ENCODE measurements around the gene PMS1.
A peak's percentile ranks its signal among the peaks of the same experiment; 100 is the strongest.
"Not testable (repeated sequence)": the region's sequence is repeated elsewhere in the genome, so short reads cannot be mapped to it uniquely, and the experiment has no call there.

The PMS1 gene

DNA sequence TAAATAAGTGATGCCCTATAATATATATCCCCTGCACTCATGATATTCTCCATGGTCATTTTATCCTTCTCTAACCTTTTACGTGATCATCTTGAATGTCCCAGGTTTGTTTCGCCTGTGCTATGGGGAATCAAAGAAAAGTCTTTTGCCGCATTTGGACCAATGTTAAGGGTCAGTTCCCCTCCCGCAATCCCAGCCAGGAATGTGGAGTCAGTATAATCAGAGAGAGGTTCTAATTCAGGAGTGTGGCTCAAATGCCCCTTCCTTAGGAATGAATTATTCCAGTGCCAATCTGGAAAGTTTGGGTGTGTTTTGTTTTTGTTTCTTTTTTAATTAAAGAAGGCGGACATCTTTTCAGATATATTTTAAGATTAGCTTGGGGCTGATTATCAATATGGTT is 41.8 kb downstream of the PMS1 start:
- Histone ChIP-seq H3K36me3 (ENCODE audit: insufficient read depth, low read length) (peaks cover 11% of the 10 kb centered on the region; the same call in 1 of the 2 replicates), H3K27ac (no peak overlapping the region), H3K9ac (ENCODE audit: insufficient read length) (no peak overlapping the region), H3K4me3 (no peak overlapping the region), H3K9me3 (ENCODE audit: low read depth, low read length) (no peaks in the 10 kb centered on the region)
- TF ChIP-seq FOXP2 (optimal IDR thresholded peaks at IDR 0.05; ENCODE audit: control extremely low read depth, extremely low read length, insufficient read depth): no peak
- TF ChIP-seq POLR2AphosphoS5 (IDR thresholded peaks at IDR 0.05; ENCODE audit: borderline replicate concordance, low read depth, low read length): no peak
- no peak for TF ChIP-seq EZH2 (IDR thresholded peaks at IDR 0.05)
- no peak for DNase-seq (ENCODE audit: low read depth, low spot score)

- Histone ChIP-seq H3K36me3 (ENCODE audit: insufficient read depth, low read length) (peaks cover 6% of the 10 kb centered on the region; the same call in 1 of the 2 replicates), H3K27ac (no peak overlapping the region)
- TF ChIP-seq POLR2AphosphoS5 (IDR thresholded peaks at IDR 0.05; ENCODE audit: borderline replicate concordance, low read depth, low read length) (no peak), FOXP2 (optimal IDR thresholded peaks at IDR 0.05; ENCODE audit: control extremely low read depth, extremely low read length, insufficient read depth) (no peak), EZH2 (IDR thresholded peaks at IDR 0.05) (no peak)
These were observed 45.0 kb downstream of the PMS1 start for GRCh38 chr2:189829102-189829833.

DNA sequence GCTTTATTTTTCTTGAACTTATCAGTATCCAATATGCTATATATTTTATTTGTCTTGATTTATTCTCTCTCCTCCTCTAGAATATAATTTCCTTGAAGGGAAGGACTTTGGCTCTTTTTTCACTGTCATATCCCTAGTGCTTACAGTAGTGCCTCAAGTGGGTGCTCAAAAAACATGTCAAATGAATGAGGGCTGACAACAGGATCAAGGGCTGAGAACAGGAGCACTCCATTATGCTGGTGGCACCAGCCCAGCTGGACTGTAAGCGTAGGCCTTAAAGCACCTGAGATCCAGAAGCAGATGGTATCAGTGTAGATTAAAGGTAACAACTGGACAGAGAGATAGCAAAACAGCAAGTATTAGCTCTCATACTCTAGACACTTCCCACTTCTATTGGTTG is 46.3 kb downstream of the PMS1 start:
- TF ChIP-seq EZH2 (IDR thresholded peaks at IDR 0.05): no peak
- no peak for TF ChIP-seq POLR2AphosphoS5 (IDR thresholded peaks at IDR 0.05; ENCODE audit: borderline replicate concordance, low read depth, low read length)
- TF ChIP-seq FOXP2 (optimal IDR thresholded peaks at IDR 0.05; ENCODE audit: control extremely low read depth, extremely low read length, insufficient read depth): no peak
- Histone ChIP-seq H3K4me3 (no peak overlapping the region), H3K36me3 (ENCODE audit: insufficient read depth, low read length) (peaks cover 6% of the 10 kb centered on the region; the same call in 1 of the 2 replicates), H3K9me3 (ENCODE audit: low read depth, low read length) (no peaks in the 10 kb centered on the region), H3K9ac (ENCODE audit: insufficient read length) (no peak overlapping the region), H3K27ac (no peak overlapping the region)
- no peak for DNase-seq (ENCODE audit: low read depth, low spot score)

More at GRCh38 chr2:189829102-189829833, 45.0 kb downstream of the PMS1 start:
- Histone ChIP-seq H3K4me3 (no peak overlapping the region), H3K9ac (ENCODE audit: insufficient read length) (no peak overlapping the region), H3K9me3 (ENCODE audit: low read depth, low read length) (no peaks in the 10 kb centered on the region)
- DNase-seq (ENCODE audit: low read depth, low spot score): no peak

- TF ChIP-seq EZH2 (IDR thresholded peaks at IDR 0.05) (no peak), FOXP2 (optimal IDR thresholded peaks at IDR 0.05; ENCODE audit: control extremely low read depth, extremely low read length, insufficient read depth) (no peak), POLR2AphosphoS5 (IDR thresholded peaks at IDR 0.05; ENCODE audit: borderline replicate concordance, low read depth, low read length) (no peak)
- Histone ChIP-seq H3K9me3 (ENCODE audit: low read depth, low read length) (no peaks in the 10 kb centered on the region), H3K36me3 (ENCODE audit: insufficient read depth, low read length) (peaks cover 9% of the 10 kb centered on the region), H3K4me3 (no peak overlapping the region), H3K27ac (no peak overlapping the region), H3K9ac (ENCODE audit: insufficient read length) (no peak overlapping the region)
- no peak for DNase-seq (ENCODE audit: low read depth, low spot score)
These were observed 49.8 kb downstream of the PMS1 start for GRCh38 chr2:189834059-189834458.

DNA sequence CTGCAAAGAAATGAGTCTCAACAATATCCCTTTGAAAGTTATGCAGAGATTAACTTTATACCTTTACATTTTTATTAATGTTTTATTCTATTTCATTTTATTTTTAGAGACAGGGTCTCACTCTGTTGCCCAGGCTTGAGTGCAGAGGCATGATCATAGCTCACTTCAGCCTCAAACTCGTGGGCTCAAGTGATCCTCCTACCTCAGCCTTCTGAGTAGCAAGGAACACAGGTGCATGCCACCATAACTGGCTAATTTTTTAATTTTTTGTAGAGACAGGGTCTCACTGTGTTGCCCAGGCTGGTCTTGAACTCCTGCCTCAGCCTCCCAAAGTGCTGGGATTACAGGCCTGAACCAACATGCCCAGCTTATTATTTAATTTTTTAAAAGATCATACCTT is 50.4 kb downstream of the PMS1 start:
- H3K4me3 ChIP-seq; DNase-seq (ENCODE audit: low read depth, low spot score); H3K9me3 ChIP-seq (ENCODE audit: low read depth, low read length); H3K9ac ChIP-seq (ENCODE audit: insufficient read length); H3K36me3 ChIP-seq (ENCODE audit: insufficient read depth, low read length): not testable (repeated sequence)
- H3K27ac ChIP-seq: 0 out of 2 replicates have a peak overlapping the region, but pooled peaks have one; percentile 98

GRCh38 chr2:189835855-189836558 is 51.8 kb downstream of the PMS1 start:
- DNase-seq (ENCODE audit: low read depth, low spot score): peak; percentile 16
- Histone ChIP-seq H3K9me3 (ENCODE audit: low read depth, low read length) (no peaks in the 10 kb centered on the region), H3K4me3 (peak overlapping the region; percentile 56), H3K27ac (peak overlapping the region; percentile 98), H3K9ac (ENCODE audit: insufficient read length) (peak overlapping the region; percentile 69), H3K36me3 (ENCODE audit: insufficient read depth, low read length) (peaks cover 14% of the 10 kb centered on the region)
- no peak for TF ChIP-seq EZH2 (IDR thresholded peaks at IDR 0.05)
- TF ChIP-seq POLR2AphosphoS5 (IDR thresholded peaks at IDR 0.05; ENCODE audit: borderline replicate concordance, low read depth, low read length): no peak
- no peak for TF ChIP-seq FOXP2 (optimal IDR thresholded peaks at IDR 0.05; ENCODE audit: control extremely low read depth, extremely low read length, insufficient read depth)

- peak; percentile 81 for DNase-seq (ENCODE audit: low read depth, low spot score)
- peak overlapping the region; percentile 98 for H3K27ac ChIP-seq
- H3K36me3 ChIP-seq (ENCODE audit: insufficient read depth, low read length): peaks cover 14% of the 10 kb centered on the region
These were observed 52.4 kb downstream of the PMS1 start for GRCh38 chr2:189836644-189837043.

DNA sequence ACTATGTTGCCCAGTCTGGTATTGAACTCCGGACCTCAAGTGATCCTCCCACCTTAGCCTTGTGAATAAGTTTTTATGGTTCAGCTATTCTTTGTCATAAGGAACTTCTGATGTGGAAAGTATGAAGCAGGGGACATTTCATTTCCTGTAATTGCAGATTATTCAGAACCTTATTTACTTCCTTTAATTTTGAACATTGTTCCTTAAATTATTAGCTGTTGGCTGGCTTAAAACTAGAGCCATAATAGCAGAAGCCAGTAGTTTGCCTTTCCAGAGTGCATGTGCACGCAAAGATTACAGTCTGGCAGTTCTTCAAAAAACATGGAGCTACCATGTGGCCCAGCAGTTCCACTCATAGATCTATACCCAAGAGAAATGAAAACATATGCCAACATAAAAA is 53.1 kb downstream of the PMS1 start:
- peak overlapping the region; percentile 56; the same call in 1 of the 2 replicates for H3K4me3 ChIP-seq
- H3K36me3 ChIP-seq (ENCODE audit: insufficient read depth, low read length): peaks cover 14% of the 10 kb centered on the region
- peak overlapping the region; percentile 98 for H3K27ac ChIP-seq
- no peaks in the 10 kb centered on the region for H3K9me3 ChIP-seq (ENCODE audit: low read depth, low read length)
- no peak for DNase-seq (ENCODE audit: low read depth, low spot score)
- no peak overlapping the region for H3K9ac ChIP-seq (ENCODE audit: insufficient read length)
- no peak for TF ChIP-seq EZH2 (IDR thresholded peaks at IDR 0.05)
- no peak for TF ChIP-seq FOXP2 (optimal IDR thresholded peaks at IDR 0.05; ENCODE audit: control extremely low read depth, extremely low read length, insufficient read depth)
- TF ChIP-seq POLR2AphosphoS5 (IDR thresholded peaks at IDR 0.05; ENCODE audit: borderline replicate concordance, low read depth, low read length): no peak

More at GRCh38 chr2:189836644-189837043, 52.4 kb downstream of the PMS1 start:
- H3K9ac ChIP-seq (ENCODE audit: insufficient read length): peak overlapping the region; percentile 69
- peak overlapping the region; percentile 56 for H3K4me3 ChIP-seq
- no peaks in the 10 kb centered on the region for H3K9me3 ChIP-seq (ENCODE audit: low read depth, low read length)
- TF ChIP-seq FOXP2 (optimal IDR thresholded peaks at IDR 0.05; ENCODE audit: control extremely low read depth, extremely low read length, insufficient read depth) (peak; percentile 95), EZH2 (IDR thresholded peaks at IDR 0.05) (no peak)

All from SK-N-MC (cell line).